Upper lobe of left lung (tissue), 4 donors: ENCODE data around the gene C5orf52.
"Not testable (repeated sequence)": the region's sequence is repeated elsewhere in the genome, so short reads cannot be mapped to it uniquely, and the experiment has no call there.

Source experiments
- POLR2A ChIP-seq, 4 donors: fragments of 450-650 bp; IDR thresholded peaks; one replicate each; pipeline ENCODE4 v1.5.1; 2016 to 2017; ENCODE audit warnings: antibody characterized with exemption in 4 of 4, mild to moderate bottlenecking in 2 of 4
- TF ChIP-seq, protein P1 (sequence below), 6 experiments: fragments of 450-650 bp in 4 of 6; fragments of 200-600 bp in 2 of 6; sonication (generic) in 2 of 6; IDR thresholded peaks; one replicate each; pipeline ENCODE4 v1.5.1; 2016 to 2019; ENCODE audit warnings: antibody characterized with exemption in 6 of 6

- TF ChIP-seq, protein P1, sequence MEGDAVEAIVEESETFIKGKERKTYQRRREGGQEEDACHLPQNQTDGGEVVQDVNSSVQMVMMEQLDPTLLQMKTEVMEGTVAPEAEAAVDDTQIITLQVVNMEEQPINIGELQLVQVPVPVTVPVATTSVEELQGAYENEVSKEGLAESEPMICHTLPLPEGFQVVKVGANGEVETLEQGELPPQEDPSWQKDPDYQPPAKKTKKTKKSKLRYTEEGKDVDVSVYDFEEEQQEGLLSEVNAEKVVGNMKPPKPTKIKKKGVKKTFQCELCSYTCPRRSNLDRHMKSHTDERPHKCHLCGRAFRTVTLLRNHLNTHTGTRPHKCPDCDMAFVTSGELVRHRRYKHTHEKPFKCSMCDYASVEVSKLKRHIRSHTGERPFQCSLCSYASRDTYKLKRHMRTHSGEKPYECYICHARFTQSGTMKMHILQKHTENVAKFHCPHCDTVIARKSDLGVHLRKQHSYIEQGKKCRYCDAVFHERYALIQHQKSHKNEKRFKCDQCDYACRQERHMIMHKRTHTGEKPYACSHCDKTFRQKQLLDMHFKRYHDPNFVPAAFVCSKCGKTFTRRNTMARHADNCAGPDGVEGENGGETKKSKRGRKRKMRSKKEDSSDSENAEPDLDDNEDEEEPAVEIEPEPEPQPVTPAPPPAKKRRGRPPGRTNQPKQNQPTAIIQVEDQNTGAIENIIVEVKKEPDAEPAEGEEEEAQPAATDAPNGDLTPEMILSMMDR (IDR thresholded peaks at IDR 0.05) = not testable (repeated sequence)
- not testable (repeated sequence) for TF ChIP-seq POLR2A (IDR thresholded peaks at IDR 0.05)
Measured at GRCh38 chr5:157696154-157696553, 24.8 kb downstream of the C5orf52 start.
